HT1080 (cell line): ENCODE results near the gene GGTLC2. TPM values are rescaled to one million over a fixed set of nuclear protein-coding genes. Genes with fewer than 3 reads are reported as not detected.
"Not testable (repeated sequence)": the region's sequence is repeated elsewhere in the genome, so short reads cannot be mapped to it uniquely, and the experiment has no call there.

Experiments
- DNase-seq: peaks from one replicate; pipeline ENCODE4 v3.0.0-alpha.2; 2015; ENCODE audit warnings: low read depth
- total RNA-seq: library from RNA; depleted of rRNA; stranded (reverse); fragments of >200 nt; shearing (Covaris generic); gene quantifications from 2 replicates; pipeline ENCODE4 v1.2.3, GENCODE V29; 2014

GGTLC2 gene
- total RNA-seq, 1 experiment from 2014 or later: not detected

- no peak for DNase-seq
Observed at GRCh38 chr22:22667966-22668880, 23.8 kb downstream of the GGTLC2 start.

GRCh38 chr22:22669093-22669492, 24.7 kb downstream of the GGTLC2 start:
- no peak for DNase-seq

- no peak for DNase-seq
Observed at GRCh38 chr22:22670076-22670795, 25.8 kb downstream of the GGTLC2 start.

GRCh38 chr22:22671506-22671905, 27.1 kb downstream of the GGTLC2 start:
- DNase-seq: no peak

- no peak for DNase-seq
Observed at GRCh38 chr22:22673099-22673498, 28.7 kb downstream of the GGTLC2 start.

GRCh38 chr22:22673628-22674027, 29.2 kb downstream of the GGTLC2 start:
- no peak for DNase-seq

GRCh38 chr22:22674467-22674866, 30.1 kb downstream of the GGTLC2 start:
- DNase-seq: no peak

- no peak for DNase-seq
Observed at GRCh38 chr22:22678970-22679369, 34.6 kb downstream of the GGTLC2 start.

- no peak for DNase-seq
Observed at GRCh38 chr22:22680396-22680795, 36.0 kb downstream of the GGTLC2 start.

- no peak for DNase-seq
Observed at GRCh38 chr22:22681221-22681739, 36.9 kb downstream of the GGTLC2 start.

- DNase-seq: no peak
Observed at GRCh38 chr22:22682196-22682595, 37.8 kb downstream of the GGTLC2 start.

GRCh38 chr22:22682807-22683667, 38.6 kb downstream of the GGTLC2 start:
- no peak for DNase-seq

- DNase-seq: no peak
Observed at GRCh38 chr22:22683668-22684361, 39.4 kb downstream of the GGTLC2 start.

- no peak for DNase-seq
Observed at GRCh38 chr22:22684580-22685561, 40.5 kb downstream of the GGTLC2 start.

GRCh38 chr22:22685586-22685985, 41.2 kb downstream of the GGTLC2 start:
- DNase-seq: no peak

- not testable (repeated sequence) for DNase-seq
Observed at GRCh38 chr22:22686202-22687115, 42.0 kb downstream of the GGTLC2 start.

GRCh38 chr22:22687638-22688500, 43.5 kb downstream of the GGTLC2 start:
- peak; percentile 35 for DNase-seq
